Subcutaneous adipose tissue (tissue), 4 donors: ENCODE data around the gene SCP2. TPM values are rescaled to one million over a fixed set of nuclear protein-coding genes. Genes with fewer than 3 reads are reported as not detected.

Experiments used
- total RNA-seq, 4 donors: library from RNA; depleted of rRNA; stranded (reverse); fragments of >200 nt; gene quantifications; one replicate each; pipeline ENCODE4 v1.1.0, GENCODE V29; 2016
- TF ChIP-seq, protein P1 (sequence below): fragments of 450-650 bp; IDR thresholded peaks from one replicate; pipeline ENCODE4 v1.5.1; 2016; ENCODE audit warnings: low read depth, mild to moderate bottlenecking, control low read depth, antibody characterized with exemption, moderate library complexity

Gene SCP2
- total RNA-seq, 4 donors from 2014 or later = 152 to 223 (median 170) TPM

DNA sequence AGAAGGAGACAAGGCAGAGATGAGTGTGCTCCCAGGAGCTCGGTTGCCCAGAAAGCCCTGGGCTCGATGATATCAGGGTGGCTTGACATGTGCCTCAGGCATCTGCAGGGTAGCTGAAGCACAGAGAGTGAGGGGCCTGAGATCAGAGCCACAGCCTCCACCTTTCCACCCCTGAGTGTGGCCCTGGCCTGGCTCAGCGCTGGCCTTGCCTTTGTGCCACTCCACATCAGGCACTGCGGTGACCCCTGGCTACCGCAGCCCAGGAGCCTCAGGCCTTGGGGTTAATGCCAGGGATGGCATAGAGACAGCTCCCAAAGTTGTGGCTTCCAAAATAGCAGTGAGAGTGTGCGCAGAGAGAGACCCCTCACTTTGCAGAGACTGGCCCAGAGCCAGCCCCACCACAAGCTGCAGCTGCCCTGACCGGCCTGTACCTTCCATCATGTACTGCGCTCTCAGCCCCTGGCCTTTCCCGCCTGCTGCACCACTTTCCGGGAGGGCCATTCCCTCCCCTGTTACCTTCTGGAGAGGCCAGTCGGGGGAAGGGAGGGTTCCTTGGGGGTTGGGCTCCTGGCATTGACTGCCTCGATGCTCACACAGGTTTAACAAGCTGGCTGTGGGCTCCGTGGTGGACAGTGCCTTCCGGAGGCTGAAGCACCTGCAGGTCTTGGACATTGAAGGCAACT lies 154.4 kb downstream of the SCP2 start:
- TF ChIP-seq, protein P1, sequence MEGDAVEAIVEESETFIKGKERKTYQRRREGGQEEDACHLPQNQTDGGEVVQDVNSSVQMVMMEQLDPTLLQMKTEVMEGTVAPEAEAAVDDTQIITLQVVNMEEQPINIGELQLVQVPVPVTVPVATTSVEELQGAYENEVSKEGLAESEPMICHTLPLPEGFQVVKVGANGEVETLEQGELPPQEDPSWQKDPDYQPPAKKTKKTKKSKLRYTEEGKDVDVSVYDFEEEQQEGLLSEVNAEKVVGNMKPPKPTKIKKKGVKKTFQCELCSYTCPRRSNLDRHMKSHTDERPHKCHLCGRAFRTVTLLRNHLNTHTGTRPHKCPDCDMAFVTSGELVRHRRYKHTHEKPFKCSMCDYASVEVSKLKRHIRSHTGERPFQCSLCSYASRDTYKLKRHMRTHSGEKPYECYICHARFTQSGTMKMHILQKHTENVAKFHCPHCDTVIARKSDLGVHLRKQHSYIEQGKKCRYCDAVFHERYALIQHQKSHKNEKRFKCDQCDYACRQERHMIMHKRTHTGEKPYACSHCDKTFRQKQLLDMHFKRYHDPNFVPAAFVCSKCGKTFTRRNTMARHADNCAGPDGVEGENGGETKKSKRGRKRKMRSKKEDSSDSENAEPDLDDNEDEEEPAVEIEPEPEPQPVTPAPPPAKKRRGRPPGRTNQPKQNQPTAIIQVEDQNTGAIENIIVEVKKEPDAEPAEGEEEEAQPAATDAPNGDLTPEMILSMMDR = no peak

DNA sequence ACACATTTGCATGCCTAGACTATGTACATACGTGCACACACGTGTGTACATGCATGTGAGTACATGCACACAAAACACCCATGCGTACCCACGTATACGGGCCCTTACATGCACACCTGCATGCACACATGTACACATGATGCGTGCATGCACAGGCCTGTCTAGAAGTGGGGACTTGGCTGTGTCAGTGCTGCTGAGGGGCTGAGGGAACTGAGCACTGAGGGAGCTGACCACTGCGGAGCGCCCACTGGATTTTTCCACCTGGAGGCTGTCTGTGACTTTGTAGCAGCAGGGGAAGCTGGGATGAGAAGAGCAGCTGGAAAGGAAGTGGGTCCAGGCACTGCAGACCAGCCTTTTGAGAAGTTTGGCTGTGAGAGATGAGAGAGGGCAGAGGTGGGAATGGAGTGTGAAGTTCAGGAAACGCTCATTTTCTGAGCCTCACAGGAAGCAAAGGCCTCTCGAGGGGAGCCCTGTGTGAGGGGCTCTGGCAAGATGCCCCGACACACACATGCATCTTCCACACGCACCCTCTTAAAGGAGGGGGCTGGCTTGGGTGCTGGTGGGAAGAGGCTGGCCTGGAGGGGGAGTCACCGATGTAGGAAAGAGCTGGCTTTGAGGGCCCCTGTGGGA lies 155.9 kb downstream of the SCP2 start:
- TF ChIP-seq, protein P1 = no peak

DNA sequence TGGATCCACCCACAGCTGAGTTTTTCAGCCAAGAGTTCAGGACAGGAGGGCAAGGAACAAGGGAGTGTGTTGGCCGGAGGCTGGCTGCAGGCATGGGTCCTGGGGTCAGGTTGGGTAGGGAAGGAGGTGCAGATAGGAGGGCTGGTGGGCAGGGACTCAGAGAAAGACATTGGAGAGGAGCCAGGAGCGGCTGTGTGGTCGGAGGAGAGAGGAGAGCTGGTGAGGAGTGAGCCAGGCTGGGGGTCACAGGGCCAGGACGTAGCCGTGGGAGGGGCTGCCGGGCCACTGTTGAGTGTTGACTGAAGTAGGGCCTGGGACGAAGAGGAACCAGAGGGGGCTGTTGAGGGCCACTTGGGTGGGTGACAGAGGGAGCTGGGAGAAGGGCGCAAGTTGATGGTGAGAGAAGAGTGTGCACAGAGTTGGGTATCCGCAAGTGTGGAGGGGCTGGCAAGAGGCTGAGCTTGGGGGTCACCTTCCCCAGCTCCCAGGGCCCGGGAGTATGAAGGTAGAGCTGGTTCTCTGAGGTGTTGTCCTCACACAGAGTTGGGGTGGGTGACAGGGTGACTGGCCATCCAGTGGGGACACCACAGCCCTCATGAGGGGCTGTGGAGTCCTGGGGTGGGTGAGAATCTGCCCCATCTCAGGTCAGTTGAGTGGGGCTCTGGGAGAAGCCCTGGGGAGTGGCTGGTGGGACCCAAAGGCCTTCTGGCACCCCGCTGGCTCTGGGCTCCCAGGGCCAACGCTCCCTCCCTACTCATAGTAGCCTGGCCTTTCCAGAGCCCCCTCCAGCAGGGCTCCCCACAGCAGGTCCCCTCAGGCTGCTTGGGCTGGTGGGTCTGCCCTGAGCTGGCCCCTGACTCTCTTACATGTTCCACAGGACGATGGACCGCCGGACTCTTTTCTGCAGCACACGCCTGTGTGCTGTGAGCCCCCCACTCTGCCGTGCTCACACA lies 156.8 kb downstream of the SCP2 start:
- TF ChIP-seq, protein P1 = no peak

DNA sequence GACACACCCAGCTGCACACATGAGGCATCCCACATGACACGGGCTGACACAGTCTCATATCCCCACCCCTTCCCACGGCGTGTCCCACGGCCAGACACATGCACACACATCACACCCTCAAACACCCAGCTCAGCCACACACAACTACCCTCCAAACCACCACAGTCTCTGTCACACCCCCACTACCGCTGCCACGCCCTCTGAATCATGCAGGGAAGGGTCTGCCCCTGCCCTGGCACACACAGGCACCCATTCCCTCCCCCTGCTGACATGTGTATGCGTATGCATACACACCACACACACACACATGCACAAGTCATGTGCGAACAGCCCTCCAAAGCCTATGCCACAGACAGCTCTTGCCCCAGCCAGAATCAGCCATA lies 157.5 kb downstream of the SCP2 start:
- TF ChIP-seq, protein P1 = no peak

DNA sequence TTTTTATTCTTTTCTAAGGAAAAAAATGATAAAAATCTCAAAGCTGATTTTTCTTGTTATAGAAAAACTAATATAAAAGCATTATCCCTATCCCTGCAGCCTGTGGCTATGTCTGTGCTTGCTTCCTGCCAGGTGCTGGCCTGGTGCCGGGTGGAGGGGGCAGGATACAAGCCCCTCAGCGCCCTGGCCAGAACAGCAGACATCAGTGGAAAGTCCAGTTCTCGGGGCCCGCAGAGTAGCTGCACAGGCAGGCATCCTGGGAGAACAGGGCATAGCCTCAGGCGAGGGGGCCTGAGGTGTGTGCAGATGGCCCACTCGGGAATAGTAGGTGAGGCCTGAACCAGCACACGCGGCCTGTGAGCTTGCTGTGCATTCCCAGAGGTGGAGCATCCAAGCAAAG lies 158.3 kb downstream of the SCP2 start:
- TF ChIP-seq, protein P1 = no peak

DNA sequence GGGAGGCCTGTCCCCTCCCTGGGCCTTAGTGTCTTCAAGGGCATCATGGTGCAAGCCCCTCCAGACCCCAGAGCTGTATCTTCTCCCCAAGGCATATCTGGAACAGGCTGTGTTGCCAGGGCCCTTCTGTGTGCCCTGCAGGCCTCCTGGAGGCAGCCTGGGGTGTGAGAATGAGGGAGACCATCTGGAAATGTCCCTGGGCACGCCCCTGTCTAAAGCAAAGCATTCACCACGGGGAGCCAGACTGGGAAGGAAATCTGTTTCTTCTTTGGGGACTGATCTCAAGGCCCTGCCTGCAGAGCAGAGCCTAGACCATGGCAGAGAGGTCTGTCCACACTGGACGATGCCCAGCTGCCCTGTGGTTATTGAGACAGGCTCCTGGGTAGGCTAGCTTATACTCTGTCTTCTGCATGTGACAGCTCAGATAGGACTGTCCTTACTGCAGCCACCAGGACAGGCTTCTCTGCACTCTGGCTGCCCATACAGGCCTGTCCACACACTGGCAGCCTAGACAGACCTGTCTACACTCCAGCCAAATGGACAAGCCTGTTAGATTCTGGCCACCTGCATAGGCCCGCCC lies 159.5 kb downstream of the SCP2 start:
- TF ChIP-seq, protein P1 = no peak
